GM11168 (cell line): ENCODE measurements around the gene PNKD.
"Not testable (repeated sequence)": the region's sequence is repeated elsewhere in the genome, so short reads cannot be mapped to it uniquely, and the experiment has no call there.

ENCODE experiments used
- in situ Hi-C: fragments of 300-500 bp; cut with MboI; formaldehyde crosslinking; loops from one replicate; pipeline ENCODE4 v1.12.0; 2022; ENCODE audit warnings: low sequenced_read_pairs; ENCODE audit not compliant: unreplicated experiment

The PNKD gene

GRCh38 chr2:218272531-218273212 is 2.4 kb downstream of the PNKD start:
- in situ Hi-C loops: no loop called here

- in situ Hi-C loops: not testable (repeated sequence)
These were observed 3.0 kb downstream of the PNKD start for GRCh38 chr2:218273214-218273907.

GRCh38 chr2:218273908-218274249 is 3.6 kb downstream of the PNKD start:
- in situ Hi-C loops: no loop called here

- in situ Hi-C loops: no loop called here
These were observed 4.3 kb downstream of the PNKD start for GRCh38 chr2:218274586-218274985.

GRCh38 chr2:218275371-218276072 is 5.2 kb downstream of the PNKD start:
- in situ Hi-C loops: no loop called here

GRCh38 chr2:218276986-218277755 is 6.9 kb downstream of the PNKD start:
- in situ Hi-C loops: no loop called here

- in situ Hi-C loops: no loop called here
These were observed 7.6 kb downstream of the PNKD start for GRCh38 chr2:218277921-218278320.

GRCh38 chr2:218278531-218279360 is 8.4 kb downstream of the PNKD start:
- in situ Hi-C loops: no loop called here

GRCh38 chr2:218280260-218280870 is 10.0 kb downstream of the PNKD start:
- in situ Hi-C loops: no loop called here

GRCh38 chr2:218281449-218281848 is 11.1 kb downstream of the PNKD start:
- in situ Hi-C loops: no loop called here

- in situ Hi-C loops: no loop called here
These were observed 12.1 kb downstream of the PNKD start for GRCh38 chr2:218282173-218282991.

- in situ Hi-C loops: no loop called here
These were observed 13.9 kb downstream of the PNKD start for GRCh38 chr2:218284106-218284811.

GRCh38 chr2:218285604-218286003 is 15.3 kb downstream of the PNKD start:
- in situ Hi-C loops: no loop called here

GRCh38 chr2:218286570-218287459 is 16.5 kb downstream of the PNKD start:
- in situ Hi-C loops: no loop called here

- in situ Hi-C loops: no loop called here
These were observed 19.5 kb downstream of the PNKD start for GRCh38 chr2:218289639-218290315.
